Neural progenitor cell (in vitro differentiated cells): ENCODE results near the gene TEX35.

Source experiments
- EZH2 ChIP-seq: fragments of 200-600 bp; sonication (generic); IDR thresholded peaks from 2 replicates; pipeline ENCODE4 v1.6.1; 2017; ENCODE audit warnings: antibody characterized with exemption, mild to moderate bottlenecking, moderate library complexity
- EZH2phosphoT487 ChIP-seq: fragments of 200-600 bp; sonication (generic); IDR thresholded peaks from 2 replicates; pipeline ENCODE4 v1.6.1; 2017; ENCODE audit warnings: antibody characterized with exemption
- TF ChIP-seq, protein P1 (sequence below): fragments of 200-600 bp; sonication (generic); IDR thresholded peaks from 2 replicates; pipeline ENCODE4 v1.5.1; 2017; ENCODE audit warnings: antibody characterized with exemption, mild to moderate bottlenecking

DNA sequence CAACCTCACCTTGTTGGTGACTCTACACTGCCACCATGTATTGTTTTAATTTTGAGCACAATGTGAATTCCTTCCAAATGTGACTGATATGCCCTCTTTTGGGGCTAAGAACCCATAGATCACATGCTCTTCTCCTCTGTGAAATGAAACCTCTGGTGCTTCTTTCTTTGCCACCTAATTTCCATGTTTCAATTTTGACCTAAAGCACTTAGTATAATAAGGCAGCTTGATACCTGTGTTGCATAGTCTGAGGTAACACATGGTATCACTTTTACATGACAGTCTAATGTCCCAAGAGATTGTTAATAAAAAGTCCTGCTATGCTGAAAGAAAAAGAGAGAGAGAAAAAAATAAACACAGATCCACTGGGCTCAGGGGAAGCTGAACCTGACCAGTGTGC is 40.4 kb upstream of the TEX35 start:
- TF ChIP-seq, protein P1, sequence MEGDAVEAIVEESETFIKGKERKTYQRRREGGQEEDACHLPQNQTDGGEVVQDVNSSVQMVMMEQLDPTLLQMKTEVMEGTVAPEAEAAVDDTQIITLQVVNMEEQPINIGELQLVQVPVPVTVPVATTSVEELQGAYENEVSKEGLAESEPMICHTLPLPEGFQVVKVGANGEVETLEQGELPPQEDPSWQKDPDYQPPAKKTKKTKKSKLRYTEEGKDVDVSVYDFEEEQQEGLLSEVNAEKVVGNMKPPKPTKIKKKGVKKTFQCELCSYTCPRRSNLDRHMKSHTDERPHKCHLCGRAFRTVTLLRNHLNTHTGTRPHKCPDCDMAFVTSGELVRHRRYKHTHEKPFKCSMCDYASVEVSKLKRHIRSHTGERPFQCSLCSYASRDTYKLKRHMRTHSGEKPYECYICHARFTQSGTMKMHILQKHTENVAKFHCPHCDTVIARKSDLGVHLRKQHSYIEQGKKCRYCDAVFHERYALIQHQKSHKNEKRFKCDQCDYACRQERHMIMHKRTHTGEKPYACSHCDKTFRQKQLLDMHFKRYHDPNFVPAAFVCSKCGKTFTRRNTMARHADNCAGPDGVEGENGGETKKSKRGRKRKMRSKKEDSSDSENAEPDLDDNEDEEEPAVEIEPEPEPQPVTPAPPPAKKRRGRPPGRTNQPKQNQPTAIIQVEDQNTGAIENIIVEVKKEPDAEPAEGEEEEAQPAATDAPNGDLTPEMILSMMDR, result no peak
- TF ChIP-seq EZH2, result no peak
- TF ChIP-seq EZH2phosphoT487, result no peak
